HG02759 (cell line): ENCODE data around the gene MTERF4.
A peak's percentile ranks its signal among the peaks of the same experiment; 100 is the strongest.

ENCODE experiments used
- ATAC-seq: cut with Tn5 transposase; IDR thresholded peaks from one replicate; pipeline ENCODE4 v1.9.1; 2021; ENCODE audit warnings: mild to moderate bottlenecking, moderate library complexity; ENCODE audit not compliant: unreplicated experiment

MTERF4 gene

GRCh38 chr2:241102239-241102803 lies at the start of gene MTERF4:
Gene MTERF4, minus strand, starts transcription at chr2:241102287. Its CDS starts 14 bp downstream, at chr2:241102273.
- peak; percentile 93 for ATAC-seq

GRCh38 chr2:241150660-241151530 lies 48.8 kb upstream of the MTERF4 start:
- ATAC-seq: no peak

GRCh38 chr2:241149925-241150659 lies 48.0 kb upstream of the MTERF4 start, which contains the start of gene PPP1R7:
Gene PPP1R7, plus strand, starts transcription at chr2:241150467. Its CDS starts 29 bp downstream, at chr2:241150496.
- peak; percentile 73 for ATAC-seq

GRCh38 chr2:241149675-241149924 lies 47.5 kb upstream of the MTERF4 start:
- ATAC-seq: peak; percentile 10

- peak; percentile 77 for ATAC-seq
These were observed 47.0 kb upstream of the MTERF4 start, which contains the start of gene PASK for GRCh38 chr2:241148891-241149674. Gene PASK, minus strand, starts transcription at chr2:241149472. Its CDS starts 6,440 bp downstream, at chr2:241143032.

- ATAC-seq: no peak
These were observed 46.2 kb upstream of the MTERF4 start for GRCh38 chr2:241148239-241148638.

- no peak for ATAC-seq
These were observed 45.2 kb upstream of the MTERF4 start for GRCh38 chr2:241147336-241147735.

- no peak for ATAC-seq
These were observed 44.2 kb upstream of the MTERF4 start for GRCh38 chr2:241146286-241146685.

GRCh38 chr2:241142593-241142992 lies 40.5 kb upstream of the MTERF4 start:
- no peak for ATAC-seq

- no peak for ATAC-seq
These were observed 40.0 kb upstream of the MTERF4 start for GRCh38 chr2:241142063-241142462.

- no peak for ATAC-seq
These were observed 39.2 kb upstream of the MTERF4 start for GRCh38 chr2:241141214-241141770.

- no peak for ATAC-seq
These were observed 38.4 kb upstream of the MTERF4 start for GRCh38 chr2:241140445-241140840.

GRCh38 chr2:241139531-241140444 lies 37.7 kb upstream of the MTERF4 start:
- ATAC-seq: no peak

- no peak for ATAC-seq
These were observed 36.4 kb upstream of the MTERF4 start for GRCh38 chr2:241138471-241138870.

GRCh38 chr2:241137276-241138190 lies 35.4 kb upstream of the MTERF4 start:
- ATAC-seq: no peak

GRCh38 chr2:241136661-241137260 lies 34.7 kb upstream of the MTERF4 start:
- ATAC-seq: no peak

GRCh38 chr2:241136191-241136590 lies 34.1 kb upstream of the MTERF4 start:
- ATAC-seq: no peak

- no peak for ATAC-seq
These were observed 33.6 kb upstream of the MTERF4 start for GRCh38 chr2:241135737-241136136.
